PC-9 (cell line): Measurements from ENCODE around the gene CENPP. TPM values are rescaled to one million over a fixed set of nuclear protein-coding genes. Genes with fewer than 3 reads are reported as not detected.

Source experiments
- BruUV-seq: library from RNA; stranded (reverse); fragments of 400-500 nt; replicated peaks from 2 replicates; lab custom pipeline; 2021; lab: Mats Ljungman, UMichigan
- CTCF ChIA-PET: fragments of 300-600 bp; sonication (Branson Sonifier 250); formaldehyde crosslinking; loops from one replicate; lab custom pipeline; 2022; ENCODE audit warnings: antibody characterized with exemption; lab: Charles Lee
- POLR2A ChIA-PET: fragments of 300-600 bp; sonication (Branson Sonifier 250); formaldehyde crosslinking; loops from one replicate; lab custom pipeline; 2022; ENCODE audit warnings: antibody characterized with exemption; ENCODE audit not compliant: unreplicated experiment; lab: Charles Lee
- DNase-seq, 2 experiments: peaks; one replicate each; pipeline versions ENCODE4 v3.0.0 to v3.0.0-alpha.2; 2015 to 2022; ENCODE audit warnings: mixed read lengths in 1 of 2
- H2AFZ ChIP-seq: fragments of 200-600 bp; sonication (generic); 2 replicates; pipeline ENCODE4 v1.8.1; 2017; ENCODE audit warnings: antibody characterized with exemption
- H3F3A ChIP-seq: fragments of 200-600 bp; sonication (generic); 2 replicates; pipeline ENCODE4 v1.8.1; 2017; ENCODE audit warnings: antibody characterized with exemption, mild to moderate bottlenecking, low read depth; ENCODE audit not compliant: insufficient read depth
- H3K27ac ChIP-seq: fragments of 200-600 bp; sonication (generic); 2 replicates; pipeline ENCODE4 v1.6.1; 2016; ENCODE audit warnings: mixed run types
- H3K27me3 ChIP-seq: fragments of 200-600 bp; sonication (generic); 2 replicates; pipeline ENCODE4 v1.6.1; 2016; ENCODE audit warnings: low read depth, mixed run types; ENCODE audit not compliant: insufficient read depth
- H3K36me3 ChIP-seq: fragments of 200-600 bp; sonication (generic); 2 replicates; pipeline ENCODE4 v1.6.1; 2016; ENCODE audit warnings: low read depth, mixed run types
- H3K4me1 ChIP-seq: fragments of 200-600 bp; sonication (generic); replicated peaks from 2 replicates; pipeline ENCODE4 v1.6.1; 2016; ENCODE audit warnings: mixed run types; ENCODE audit not compliant: insufficient read depth
- H3K4me2 ChIP-seq: fragments of 200-600 bp; sonication (generic); 2 replicates; pipeline ENCODE4 v1.6.1; 2017; ENCODE audit warnings: mixed run types
- H3K4me3 ChIP-seq: fragments of 200-600 bp; sonication (generic); 2 replicates; pipeline ENCODE4 v1.6.1; 2016; ENCODE audit warnings: mixed run types
- H3K79me2 ChIP-seq: fragments of 200-600 bp; sonication (generic); 2 replicates; pipeline ENCODE4 v1.6.1; 2017; ENCODE audit warnings: low read depth, mixed run types
- H3K9me2 ChIP-seq: fragments of 200-600 bp; sonication (generic); 2 replicates; pipeline ENCODE4 v1.8.1; 2017; ENCODE audit warnings: mild to moderate bottlenecking; ENCODE audit not compliant: insufficient read depth
- H3K9me3 ChIP-seq: fragments of 200-600 bp; sonication (generic); 2 replicates; pipeline ENCODE4 v1.8.1; 2016; ENCODE audit warnings: low read depth; ENCODE audit not compliant: insufficient read depth
- H4K20me1 ChIP-seq: fragments of 200-600 bp; sonication (generic); 2 replicates; pipeline ENCODE4 v1.8.1; 2017; ENCODE audit not compliant: insufficient read depth
- CTCF ChIP-seq: fragments of 200-600 bp; sonication (generic); conservative IDR thresholded peaks from 2 replicates; pipeline ENCODE4 v1.6.1; 2017; ENCODE audit warnings: mixed run types, antibody characterized with exemption, mild to moderate bottlenecking, moderate library complexity
- EZH2 ChIP-seq: fragments of 200-600 bp; sonication (generic); IDR thresholded peaks from 2 replicates; pipeline ENCODE4 v1.8.0; 2017; ENCODE audit warnings: antibody characterized with exemption, low read depth
- intact Hi-C: fragments of 100-400 bp; cut with micrococcal nuclease; formaldehyde crosslinking; loops from one replicate; pipeline ENCODE4 v1.10.0; 2022; ENCODE audit not compliant: unreplicated experiment
- total RNA-seq: library from RNA; stranded (reverse); gene quantifications from 2 replicates; pipeline ENCODE4 v1.2.3, GENCODE V29; 2021

The CENPP gene
- total RNA-seq, 1 experiment from 2014 or later = 10.0 TPM

GRCh38 chr9:92405818-92406217 lies 80.1 kb downstream of the CENPP start:
- Histone ChIP-seq H4K20me1 (no peaks in the 10 kb centered on the region), H3K4me2 (no peak overlapping the region), H3K9me3 (no peaks in the 10 kb centered on the region), H3K4me1 (no peaks in the 10 kb centered on the region), H3K27ac (no peak overlapping the region), H3K4me3 (no peak overlapping the region), H2AFZ (no peak overlapping the region), H3K27me3 (no peaks in the 10 kb centered on the region), H3K79me2 (no peaks in the 10 kb centered on the region), H3K36me3 (no peaks in the 10 kb centered on the region), H3K9me2 (no peaks in the 10 kb centered on the region), H3F3A (no peaks in the 10 kb centered on the region)
- no peak for DNase-seq
- ChIA-PET POLR2A (no interaction called here), CTCF (no interaction called here)
- intact Hi-C loops = no loop called here
- TF ChIP-seq CTCF (no peak), EZH2 (no peak)
- BruUV-seq = no TSS peak

- H3K36me3 ChIP-seq = no peaks in the 10 kb centered on the region
- no peak overlapping the region for H3K4me3 ChIP-seq
- H3F3A ChIP-seq = no peaks in the 10 kb centered on the region
- DNase-seq = no peak
- no peaks in the 10 kb centered on the region for H3K27me3 ChIP-seq
- no peaks in the 10 kb centered on the region for H3K9me3 ChIP-seq
- H3K4me2 ChIP-seq = no peak overlapping the region
- H3K9me2 ChIP-seq = no peaks in the 10 kb centered on the region
- H3K4me1 ChIP-seq = no peaks in the 10 kb centered on the region
- H3K79me2 ChIP-seq = no peaks in the 10 kb centered on the region
- ChIA-PET POLR2A (no interaction called here), CTCF (no interaction called here)
- H2AFZ ChIP-seq = no peak overlapping the region
- no peaks in the 10 kb centered on the region for H4K20me1 ChIP-seq
- no TSS peak for BruUV-seq
- intact Hi-C loops = no loop called here
- TF ChIP-seq EZH2 (no peak), CTCF (no peak)
- no peak overlapping the region for H3K27ac ChIP-seq
Observed at GRCh38 chr9:92406477-92406876, 80.7 kb downstream of the CENPP start.

- no peak for DNase-seq
- no peak overlapping the region for H3K4me2 ChIP-seq
- no peak overlapping the region for H2AFZ ChIP-seq
- no peaks in the 10 kb centered on the region for H3K79me2 ChIP-seq
- ChIA-PET CTCF (interaction anchor here (0.5 kb wide), 1 partner anchor 1625 kb away, joined by 3 read pairs; no protein-coding TSS in a partner anchor), POLR2A (no interaction called here)
- no peaks in the 10 kb centered on the region for H3K27me3 ChIP-seq
- no peaks in the 10 kb centered on the region for H3K9me2 ChIP-seq
- no peaks in the 10 kb centered on the region for H4K20me1 ChIP-seq
- BruUV-seq = no TSS peak
- intact Hi-C loops = no loop called here
- no peaks in the 10 kb centered on the region for H3K9me3 ChIP-seq
- H3K4me1 ChIP-seq = no peaks in the 10 kb centered on the region
- H3F3A ChIP-seq = no peaks in the 10 kb centered on the region
- no peaks in the 10 kb centered on the region for H3K36me3 ChIP-seq
- no peak overlapping the region for H3K27ac ChIP-seq
- H3K4me3 ChIP-seq = no peak overlapping the region
- TF ChIP-seq CTCF (no peak), EZH2 (no peak)
Observed at GRCh38 chr9:92407818-92408217, 82.1 kb downstream of the CENPP start.
